ENCODE results near the gene SPAG16.

The SPAG16 gene

DNA sequence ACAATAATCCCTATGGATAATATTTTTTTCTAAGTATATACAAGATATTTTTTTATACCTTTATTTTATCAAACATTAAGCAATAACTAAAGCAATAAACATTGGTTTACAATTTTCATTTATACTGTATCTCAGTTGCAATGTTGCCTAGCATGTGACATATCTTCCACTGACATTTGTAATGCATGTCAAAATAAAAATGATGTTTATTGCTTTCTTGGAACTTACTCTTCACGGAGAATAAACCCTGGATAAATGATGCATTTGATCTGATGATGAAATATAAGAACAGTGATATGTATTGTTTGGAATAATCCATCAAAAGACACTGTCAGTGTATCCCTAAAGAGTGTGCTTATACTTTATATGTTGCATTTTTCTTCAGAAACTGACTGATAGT, 135.7 kb downstream of the SPAG16 start:
- Histone ChIP-seq H3K4me3 (ENCODE audit: insufficient read depth, low read length, poor library complexity, severe bottlenecking) (no peak overlapping the region), H3K27ac (ENCODE audit: low read depth, low read length) (no peak overlapping the region), H3K9me3 (ENCODE audit: insufficient read depth, low read length) (no peaks in the 10 kb centered on the region), H4K20me1 (ENCODE audit: low read depth, low read length) (no peaks in the 10 kb centered on the region), H3K4me2 (ENCODE audit: low read depth, low read length, poor library complexity, severe bottlenecking) (no peak overlapping the region), H3K9ac (ENCODE audit: low read length) (no peak overlapping the region), H3K79me2 (ENCODE audit: insufficient read depth, low read length) (no peaks in the 10 kb centered on the region), H3K36me3 (ENCODE audit: low read length) (no peaks in the 10 kb centered on the region), H3K27me3 (ENCODE audit: low read length) (no peaks in the 10 kb centered on the region), H3F3A (ENCODE audit: insufficient read depth) (no peaks in the 10 kb centered on the region), H2AFZ (ENCODE audit: low read depth, low read length, severe bottlenecking) (no peak overlapping the region), H3K9me2 (replicated peaks; ENCODE audit: insufficient read depth, low read length) (no peaks in the 10 kb centered on the region)
- TF ChIP-seq EZH2phosphoT487 (conservative IDR thresholded peaks at IDR 0.05; ENCODE audit: low read length), result no peak
- TF ChIP-seq, protein P1, sequence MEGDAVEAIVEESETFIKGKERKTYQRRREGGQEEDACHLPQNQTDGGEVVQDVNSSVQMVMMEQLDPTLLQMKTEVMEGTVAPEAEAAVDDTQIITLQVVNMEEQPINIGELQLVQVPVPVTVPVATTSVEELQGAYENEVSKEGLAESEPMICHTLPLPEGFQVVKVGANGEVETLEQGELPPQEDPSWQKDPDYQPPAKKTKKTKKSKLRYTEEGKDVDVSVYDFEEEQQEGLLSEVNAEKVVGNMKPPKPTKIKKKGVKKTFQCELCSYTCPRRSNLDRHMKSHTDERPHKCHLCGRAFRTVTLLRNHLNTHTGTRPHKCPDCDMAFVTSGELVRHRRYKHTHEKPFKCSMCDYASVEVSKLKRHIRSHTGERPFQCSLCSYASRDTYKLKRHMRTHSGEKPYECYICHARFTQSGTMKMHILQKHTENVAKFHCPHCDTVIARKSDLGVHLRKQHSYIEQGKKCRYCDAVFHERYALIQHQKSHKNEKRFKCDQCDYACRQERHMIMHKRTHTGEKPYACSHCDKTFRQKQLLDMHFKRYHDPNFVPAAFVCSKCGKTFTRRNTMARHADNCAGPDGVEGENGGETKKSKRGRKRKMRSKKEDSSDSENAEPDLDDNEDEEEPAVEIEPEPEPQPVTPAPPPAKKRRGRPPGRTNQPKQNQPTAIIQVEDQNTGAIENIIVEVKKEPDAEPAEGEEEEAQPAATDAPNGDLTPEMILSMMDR (IDR thresholded peaks at IDR 0.05; ENCODE audit: insufficient read depth, low read length, poor library complexity, severe bottlenecking), result no peak

GRCh38 chr2:213420828-213421385, 136.6 kb downstream of the SPAG16 start:
- Histone ChIP-seq H3K9me2 (replicated peaks; ENCODE audit: insufficient read depth, low read length) (no peaks in the 10 kb centered on the region), H3F3A (ENCODE audit: insufficient read depth) (no peaks in the 10 kb centered on the region), H2AFZ (ENCODE audit: low read depth, low read length, severe bottlenecking) (no peak overlapping the region), H3K9ac (ENCODE audit: low read length) (no peak overlapping the region), H3K27ac (ENCODE audit: low read depth, low read length) (no peak overlapping the region), H3K9me3 (ENCODE audit: insufficient read depth, low read length) (no peaks in the 10 kb centered on the region), H3K27me3 (ENCODE audit: low read length) (no peaks in the 10 kb centered on the region), H3K4me2 (ENCODE audit: low read depth, low read length, poor library complexity, severe bottlenecking) (no peak overlapping the region), H4K20me1 (ENCODE audit: low read depth, low read length) (no peaks in the 10 kb centered on the region), H3K79me2 (ENCODE audit: insufficient read depth, low read length) (no peaks in the 10 kb centered on the region), H3K36me3 (ENCODE audit: low read length) (no peaks in the 10 kb centered on the region), H3K4me3 (ENCODE audit: insufficient read depth, low read length, poor library complexity, severe bottlenecking) (no peak overlapping the region)
- TF ChIP-seq, protein P1 (IDR thresholded peaks at IDR 0.05; ENCODE audit: insufficient read depth, low read length, poor library complexity, severe bottlenecking), result no peak
- TF ChIP-seq EZH2phosphoT487 (conservative IDR thresholded peaks at IDR 0.05; ENCODE audit: low read length), result no peak

DNA sequence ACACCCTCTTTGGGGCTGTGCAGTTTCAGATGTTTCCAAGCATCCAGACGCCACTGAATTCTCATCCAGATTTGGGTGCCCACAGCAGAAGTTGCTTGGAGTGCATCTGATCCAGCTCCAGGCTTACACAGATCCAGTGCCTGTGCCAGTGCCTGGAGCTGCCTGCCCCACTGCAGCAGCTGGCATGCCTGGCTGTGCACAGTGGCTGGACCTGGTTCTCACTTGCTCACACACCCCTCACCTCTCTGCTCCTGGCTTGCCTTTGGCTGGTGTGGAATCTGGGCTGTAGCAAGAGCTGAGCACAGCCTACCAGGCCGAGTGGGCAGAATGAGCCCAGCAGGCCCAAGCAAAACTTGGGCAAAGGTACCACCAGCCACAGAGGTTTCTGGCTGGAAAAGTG, 137.9 kb downstream of the SPAG16 start:
- Histone ChIP-seq H3K27me3 (ENCODE audit: low read length) (no peaks in the 10 kb centered on the region), H3K9me3 (ENCODE audit: insufficient read depth, low read length) (no peaks in the 10 kb centered on the region), H3K9ac (ENCODE audit: low read length) (no peak overlapping the region), H3F3A (ENCODE audit: insufficient read depth) (no peaks in the 10 kb centered on the region), H3K36me3 (ENCODE audit: low read length) (no peaks in the 10 kb centered on the region), H3K9me2 (replicated peaks; ENCODE audit: insufficient read depth, low read length) (no peaks in the 10 kb centered on the region), H3K4me2 (ENCODE audit: low read depth, low read length, poor library complexity, severe bottlenecking) (no peak overlapping the region), H3K4me3 (ENCODE audit: insufficient read depth, low read length, poor library complexity, severe bottlenecking) (no peak overlapping the region), H3K27ac (ENCODE audit: low read depth, low read length) (no peak overlapping the region), H2AFZ (ENCODE audit: low read depth, low read length, severe bottlenecking) (no peak overlapping the region), H3K79me2 (ENCODE audit: insufficient read depth, low read length) (no peaks in the 10 kb centered on the region), H4K20me1 (ENCODE audit: low read depth, low read length) (no peaks in the 10 kb centered on the region; the same call in 1 of the 2 replicates)
- TF ChIP-seq, protein P1 (IDR thresholded peaks at IDR 0.05; ENCODE audit: insufficient read depth, low read length, poor library complexity, severe bottlenecking), result no peak
- TF ChIP-seq EZH2phosphoT487 (conservative IDR thresholded peaks at IDR 0.05; ENCODE audit: low read length), result no peak
